Measurements from ENCODE around the gene AREG. TPM values are rescaled to one million over a fixed set of nuclear protein-coding genes. Genes with fewer than 3 reads are reported as not detected.

AREG gene
- total and polyA plus RNA-seq, 2 of the 4 experiments (the other 2 are of a cell fraction) = 0.17 to 0.18 TPM

GRCh38 chr4:74446193-74446868 is 1.4 kb downstream of the AREG start:
- peaks cover 5% of the 10 kb centered on the region; the same call in 1 of the 2 replicates for H3K9me1 ChIP-seq (ENCODE audit: insufficient read depth, low read length)
- H2BK120ac ChIP-seq (ENCODE audit: low read depth, low read length) = no peak overlapping the region
- H3K4ac ChIP-seq (ENCODE audit: low read depth, low read length) = 0 out of 2 replicates have a peak overlapping the region, but pooled peaks have one; percentile 4
- no peak overlapping the region for H3K9ac ChIP-seq (ENCODE audit: low read depth, low read length)
- no peaks in the 10 kb centered on the region for H3K9me3 ChIP-seq (ENCODE audit: control insufficient read depth, insufficient read depth, low read length)
- no peak overlapping the region for H2AFZ ChIP-seq (replicated peaks; ENCODE audit: low read length, poor library complexity)
- in situ Hi-C loops (cut with MboI; ENCODE audit: low sequenced_read_pairs) = no loop called here
- POLR2A ChIA-PET (ENCODE audit: unreplicated experiment) = no interaction called here
- intact Hi-C loops (cut with micrococcal nuclease) = loop anchor here (10.0 kb wide), 1 partner anchor 228 kb away; no protein-coding TSS in a partner anchor
- H3K56ac ChIP-seq (ENCODE audit: extremely low read depth, insufficient read depth, low read length) = no peak overlapping the region
- peaks cover 3% of the 10 kb centered on the region; the same call in 1 of the 2 replicates for H3K4me1 ChIP-seq (ENCODE audit: control insufficient read depth, insufficient read depth, low read length)
- no peak overlapping the region for H2BK20ac ChIP-seq (ENCODE audit: low read depth, low read length)
- H3K27ac ChIP-seq (ENCODE audit: insufficient read depth, low read length) = no peak overlapping the region
- dilution Hi-C loops (cut with HindIII; ENCODE audit: low sequenced_read_pairs, unreplicated experiment) = no loop called here
- peak overlapping the region; percentile 67; the same call in 1 of the 2 replicates for H2AK5ac ChIP-seq (ENCODE audit: low read depth, low read length)
- TF ChIP-seq, protein P1, sequence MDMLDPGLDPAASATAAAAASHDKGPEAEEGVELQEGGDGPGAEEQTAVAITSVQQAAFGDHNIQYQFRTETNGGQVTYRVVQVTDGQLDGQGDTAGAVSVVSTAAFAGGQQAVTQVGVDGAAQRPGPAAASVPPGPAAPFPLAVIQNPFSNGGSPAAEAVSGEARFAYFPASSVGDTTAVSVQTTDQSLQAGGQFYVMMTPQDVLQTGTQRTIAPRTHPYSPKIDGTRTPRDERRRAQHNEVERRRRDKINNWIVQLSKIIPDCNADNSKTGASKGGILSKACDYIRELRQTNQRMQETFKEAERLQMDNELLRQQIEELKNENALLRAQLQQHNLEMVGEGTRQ (IDR thresholded peaks at IDR 0.05; ENCODE audit: low read depth, low read length) = no peak
- TF ChIP-seq RCOR1 (IDR thresholded peaks at IDR 0.05; ENCODE audit: insufficient replicate concordance, low read length) (no peak), MXI1 (IDR thresholded peaks at IDR 0.05; ENCODE audit: borderline replicate concordance, low read depth, low read length) (no peak), CEBPB (IDR thresholded peaks at IDR 0.05; ENCODE audit: low read depth, low read length) (no peak), SMC3 (IDR thresholded peaks at IDR 0.05; ENCODE audit: low read depth, low read length) (no peak)
- no peak overlapping the region for H3K23ac ChIP-seq (ENCODE audit: low read depth, low read length)
- peaks cover 2% of the 10 kb centered on the region; the same call in 1 of the 2 replicates for H3K36me3 ChIP-seq (ENCODE audit: control insufficient read depth, insufficient read depth, low read length)
- H2AK9ac ChIP-seq (replicated peaks; ENCODE audit: low read depth, low read length, poor library complexity) = no peak overlapping the region
- no peak overlapping the region for H2BK5ac ChIP-seq (ENCODE audit: low read depth, low read length, poor library complexity, severe bottlenecking)
- no peaks in the 10 kb centered on the region for H3K27me3 ChIP-seq (ENCODE audit: control insufficient read depth, insufficient read depth, low read length)
- no peaks in the 10 kb centered on the region for H4K20me1 ChIP-seq (ENCODE audit: insufficient read depth, low read length)
- H4K91ac ChIP-seq (ENCODE audit: insufficient read depth, low read depth, low read length) = peak overlapping the region; percentile 33; the same call in 1 of the 2 replicates
- H4K5ac ChIP-seq (ENCODE audit: low read depth, low read length) = peak overlapping the region; percentile 15; the same call in 1 of the 2 replicates
- H4K8ac ChIP-seq (ENCODE audit: low read depth in 2 of 2, low read length in 2 of 2) = no peak overlapping the region
- no peak overlapping the region for H3K18ac ChIP-seq (ENCODE audit: low read depth, low read length)
- ATAC-seq (ENCODE audit: low read depth) = no peak
- CTCF ChIA-PET = interaction anchor here (1.4 to 1.6 kb wide), 2 partner anchors 15 to 44 kb away, joined by 4 read pairs; no protein-coding TSS in a partner anchor
- peaks cover 0 to 3% of the 10 kb centered on the region in 2 experiments; a peak in 1 of 4 replicates for H3K79me1 ChIP-seq (ENCODE audit: low read depth in 1 of 2, low read length in 2 of 2)
- no peak for DNase-seq
- BruUV-seq (replicated peaks) = no TSS peak
- H3K4me3 ChIP-seq (ENCODE audit: insufficient read depth, low read depth, low read length) = no peak overlapping the region
- H3K14ac ChIP-seq (replicated peaks; ENCODE audit: low read depth, low read length) = no peak overlapping the region
- peak overlapping the region; percentile 69; the same call in 1 of the 3 replicates for H2BK15ac ChIP-seq (ENCODE audit: low read depth, low read length)
- no peak overlapping the region for H3K4me2 ChIP-seq (ENCODE audit: low read depth, low read length)
- WGBS, 2 experiments (ENCODE audit: extremely low coverage in 2 of 2, insufficient read length in 1 of 2) = 100% methylated on average over 4 of the region's 8 CpGs; no CpG with 5 or more reads in 1 of the 2 experiments

All from IMR-90 (cell line).